DND-41 (cell line): ENCODE measurements around the gene CREB3L2.

Experiments used
- CTCF ChIP-seq: IDR thresholded peaks from 2 replicates; pipeline ENCODE4 v1.5.1; 2012; ENCODE audit warnings: borderline replicate concordance, low read length, moderate library complexity, mild to moderate bottlenecking; ENCODE audit not compliant: poor library complexity, severe bottlenecking; ENCODE audit errors: extremely low read depth
- EZH2 ChIP-seq: IDR thresholded peaks from 3 replicates; pipeline ENCODE4 v1.6.1; 2012; ENCODE audit warnings: borderline replicate concordance, low read depth, mild to moderate bottlenecking, moderate library complexity, low read length, inconsistent platforms; ENCODE audit not compliant: severe bottlenecking

GRCh38 chr7:137860542-137860941 lies 141.3 kb downstream of the CREB3L2 start:
- no peak for TF ChIP-seq CTCF
- no peak for TF ChIP-seq EZH2
